Activated CD4-positive, alpha-beta T cell treated with anti-CD3 and anti-CD28 coated beads, Interleukin-2, Interleukin-4, amounts not matched to agents 100 ng/mL and 50 ng/mL, durations not matched to agents 16 hours and 8 hours (primary cell): Measurements from ENCODE around the gene BRDT.
"Not testable (repeated sequence)": the region's sequence is repeated elsewhere in the genome, so short reads cannot be mapped to it uniquely, and the experiment has no call there.

Experiments
- DNase-seq: peaks from one replicate; pipeline ENCODE4 v3.0.0-alpha.2; 2020; ENCODE audit warnings: low spot score

The BRDT gene

GRCh38 chr1:91993256-91993655 lies 44.1 kb downstream of the BRDT start:
- no peak for DNase-seq

GRCh38 chr1:91997607-91998195 lies 48.5 kb downstream of the BRDT start:
- peak; percentile 39 for DNase-seq

GRCh38 chr1:92004129-92004528 lies 54.9 kb downstream of the BRDT start:
- DNase-seq, result no peak

GRCh38 chr1:92013923-92014322 lies 64.7 kb downstream of the BRDT start:
- DNase-seq, result no peak

- DNase-seq, result no peak
Measured at GRCh38 chr1:92016720-92017316, 67.6 kb downstream of the BRDT start.

GRCh38 chr1:92017656-92018055 lies 68.5 kb downstream of the BRDT start:
- DNase-seq, result no peak

GRCh38 chr1:92026042-92026441 lies 76.8 kb downstream of the BRDT start:
- DNase-seq, result not testable (repeated sequence)

GRCh38 chr1:92026806-92027205 lies 77.6 kb downstream of the BRDT start:
- DNase-seq, result no peak

GRCh38 chr1:92029241-92029922 lies 80.2 kb downstream of the BRDT start:
- no peak for DNase-seq

GRCh38 chr1:92030656-92031107 lies 81.5 kb downstream of the BRDT start:
- DNase-seq, result no peak

GRCh38 chr1:92031281-92032110 lies 82.3 kb downstream of the BRDT start:
- no peak for DNase-seq

GRCh38 chr1:92037400-92037799 lies 88.2 kb downstream of the BRDT start:
- no peak for DNase-seq

- DNase-seq, result no peak
Measured at GRCh38 chr1:92038695-92039346, 89.6 kb downstream of the BRDT start.

GRCh38 chr1:92040971-92041370 lies 91.8 kb downstream of the BRDT start:
- no peak for DNase-seq

- no peak for DNase-seq
Measured at GRCh38 chr1:92043621-92044020, 94.4 kb downstream of the BRDT start.

GRCh38 chr1:92045766-92046495 lies 96.7 kb downstream of the BRDT start:
- DNase-seq, result no peak

GRCh38 chr1:92051948-92052347 lies 102.7 kb downstream of the BRDT start:
- no peak for DNase-seq
